Nephron progenitor cell (in vitro differentiated cells): ENCODE measurements around the gene DNAJC30.

Experiments
- DNase-seq: peaks from one replicate; pipeline ENCODE4 v3.0.0; 2021
- H3K27ac Mint-ChIP-seq: 2 replicates; pipeline ENCODE4 v1.8.0; 2021; ENCODE audit warnings: mild to moderate bottlenecking, moderate library complexity, mixed read lengths
- H3K27me3 Mint-ChIP-seq: 2 replicates; pipeline ENCODE4 v1.8.0; 2021; ENCODE audit warnings: mild to moderate bottlenecking, low read depth, mixed read lengths; ENCODE audit not compliant: poor library complexity
- H3K36me3 Mint-ChIP-seq: 2 replicates; pipeline ENCODE4 v1.8.0; 2021; ENCODE audit warnings: low read depth, mixed read lengths
- H3K4me1 Mint-ChIP-seq: 2 replicates; pipeline ENCODE4 v1.8.0; 2021; ENCODE audit warnings: mixed read lengths
- H3K4me3 Mint-ChIP-seq: 2 replicates; pipeline ENCODE4 v1.8.0; 2021; ENCODE audit warnings: mild to moderate bottlenecking, moderate library complexity, mixed read lengths
- H3K9me3 Mint-ChIP-seq: 2 replicates; pipeline ENCODE4 v1.8.0; 2021; ENCODE audit warnings: mild to moderate bottlenecking, moderate library complexity, mixed read lengths
- CTCF ChIP-seq: fragments of 200-600 bp; sonication (generic); IDR thresholded peaks from 2 replicates; pipeline ENCODE4 v1.5.0; 2021; ENCODE audit warnings: antibody characterized with exemption

Gene DNAJC30

GRCh38 chr7:73696372-73696771 is 13.1 kb upstream of the DNAJC30 start:
- no peak for DNase-seq
- peak overlapping the region; percentile 42 for H3K27ac Mint-ChIP-seq
- H3K4me1 Mint-ChIP-seq, result no peaks in the 10 kb centered on the region
- peaks cover 38% of the 10 kb centered on the region for H3K36me3 Mint-ChIP-seq
- H3K4me3 Mint-ChIP-seq, result no peak overlapping the region
- TF ChIP-seq CTCF, result no peak
- H3K9me3 Mint-ChIP-seq, result no peaks in the 10 kb centered on the region
- no peaks in the 10 kb centered on the region for H3K27me3 Mint-ChIP-seq

DNA sequence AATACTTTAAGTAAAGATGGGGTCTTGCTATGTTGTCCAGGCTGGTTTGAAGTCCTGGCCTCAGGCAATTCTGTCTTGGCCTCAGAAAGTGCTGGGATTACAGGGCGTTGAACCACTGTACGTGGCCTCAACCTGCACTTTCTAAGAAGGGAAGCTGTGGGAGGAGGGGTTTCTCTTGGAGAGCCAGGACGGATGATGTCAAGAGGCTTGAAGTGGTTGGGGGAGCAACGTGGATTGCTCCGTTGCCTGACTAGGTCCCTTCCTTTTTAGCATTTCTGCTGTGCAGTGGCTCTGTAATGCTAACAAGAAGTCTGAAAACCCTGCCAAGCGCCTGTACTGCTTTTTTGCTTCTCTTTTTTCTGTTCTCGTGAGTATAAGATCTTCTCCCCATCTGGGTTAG is 7.4 kb upstream of the DNAJC30 start:
- Mint-ChIP-seq H3K9me3 (no peaks in the 10 kb centered on the region), H3K27me3 (peaks cover 2% of the 10 kb centered on the region), H3K36me3 (peaks cover 57% of the 10 kb centered on the region), H3K4me3 (no peak overlapping the region), H3K27ac (no peak overlapping the region), H3K4me1 (no peaks in the 10 kb centered on the region)
- TF ChIP-seq CTCF, result no peak
- DNase-seq, result no peak

GRCh38 chr7:73688288-73688687 is 5.0 kb upstream of the DNAJC30 start:
- Mint-ChIP-seq H3K27ac (no peak overlapping the region), H3K27me3 (peaks cover 2% of the 10 kb centered on the region), H3K9me3 (no peaks in the 10 kb centered on the region), H3K36me3 (peaks cover 46% of the 10 kb centered on the region), H3K4me3 (no peak overlapping the region), H3K4me1 (peaks cover 7% of the 10 kb centered on the region)
- no peak for DNase-seq
- no peak for TF ChIP-seq CTCF

- H3K36me3 Mint-ChIP-seq, result peaks cover 31% of the 10 kb centered on the region
- no peak overlapping the region for H3K27ac Mint-ChIP-seq
- peaks cover 29% of the 10 kb centered on the region for H3K4me1 Mint-ChIP-seq
- no peak for DNase-seq
- H3K9me3 Mint-ChIP-seq, result no peaks in the 10 kb centered on the region
- H3K27me3 Mint-ChIP-seq, result peaks cover 2% of the 10 kb centered on the region
- TF ChIP-seq CTCF, result no peak
- H3K4me3 Mint-ChIP-seq, result peak overlapping the region; percentile 98
Measured at GRCh38 chr7:73685311-73685710, 2.1 kb upstream of the DNAJC30 start.

DNA sequence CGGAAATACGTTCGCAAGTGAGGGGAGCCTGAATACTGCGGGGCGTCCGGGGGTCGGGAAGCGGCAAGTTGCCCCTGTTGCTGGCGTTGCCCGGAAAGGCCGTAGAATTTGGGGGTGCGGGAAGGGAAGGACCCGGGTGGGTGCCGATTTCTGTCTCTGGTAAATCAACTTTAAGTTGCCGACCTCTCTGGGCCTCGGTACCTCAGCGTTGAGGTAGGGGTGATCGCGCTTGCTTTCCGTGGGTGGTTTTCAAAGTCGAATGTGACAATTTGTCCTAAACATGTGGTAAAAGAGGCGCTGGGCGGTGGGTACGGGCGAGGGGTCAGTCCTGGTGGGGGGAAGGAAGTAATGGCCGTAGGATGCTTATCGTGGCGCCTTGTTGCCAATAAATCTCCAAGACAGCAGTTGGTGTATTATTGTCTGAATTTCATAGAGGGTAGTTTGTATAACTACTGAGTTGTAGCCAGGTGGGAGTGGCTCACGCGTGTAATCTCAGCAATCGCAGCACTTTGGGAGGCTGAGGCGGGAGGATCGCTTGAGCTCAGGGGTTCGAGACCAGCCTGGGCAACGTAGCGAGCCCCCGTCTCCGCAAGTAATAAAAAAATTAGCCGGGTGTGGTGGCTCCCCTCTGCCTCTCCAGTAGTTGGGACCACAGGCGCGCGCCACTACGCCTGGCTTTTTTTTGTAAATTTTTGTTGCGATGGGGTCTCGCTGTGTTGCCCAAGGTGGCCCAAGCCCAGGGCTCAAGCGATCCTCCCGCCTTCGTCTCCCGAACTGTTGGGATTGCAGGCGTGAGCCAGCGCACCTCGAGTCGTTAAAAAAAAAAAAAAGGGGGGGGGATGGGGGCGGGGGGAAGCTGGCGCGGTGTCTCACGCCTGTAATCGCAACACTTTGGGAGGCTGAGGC is 788 bp upstream of the DNAJC30 start:
- Mint-ChIP-seq H3K27ac (peak overlapping the region; percentile 90), H3K9me3 (no peaks in the 10 kb centered on the region), H3K36me3 (peaks cover 25% of the 10 kb centered on the region), H3K4me1 (peaks cover 32% of the 10 kb centered on the region), H3K4me3 (peak overlapping the region; percentile 98), H3K27me3 (peaks cover 3% of the 10 kb centered on the region)
- DNase-seq, result no peak
- no peak for TF ChIP-seq CTCF

DNA sequence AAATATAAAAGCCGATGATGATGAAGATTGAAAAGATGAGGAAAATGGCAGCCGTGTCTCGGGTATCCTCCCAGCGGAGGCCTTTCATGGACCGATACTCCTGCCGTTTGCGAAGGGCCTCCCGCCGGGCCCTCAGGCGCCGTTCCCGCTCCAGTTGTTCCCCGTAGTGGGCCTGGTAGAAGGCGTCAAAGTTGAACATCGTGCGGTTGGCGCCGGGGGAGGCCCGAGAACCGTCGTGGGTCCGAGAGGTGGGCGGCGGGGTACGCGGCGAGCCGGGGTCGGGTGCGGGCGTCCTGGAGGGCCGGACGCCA is 553 bp downstream of the DNAJC30 start:
- Mint-ChIP-seq H3K27ac (peak overlapping the region; percentile 93), H3K4me3 (peak overlapping the region; percentile 98), H3K36me3 (peaks cover 31% of the 10 kb centered on the region), H3K9me3 (no peaks in the 10 kb centered on the region), H3K27me3 (peaks cover 3% of the 10 kb centered on the region), H3K4me1 (peaks cover 32% of the 10 kb centered on the region)
- no peak for DNase-seq
- no peak for TF ChIP-seq CTCF
